Choroid plexus epithelial cell (primary cell): ENCODE data around the gene TTYH1.
"Not testable (repeated sequence)": the region's sequence is repeated elsewhere in the genome, so short reads cannot be mapped to it uniquely, and the experiment has no call there.

Experiments used
- DNase-seq: peaks from one replicate; pipeline ENCODE4 v3.0.0-alpha.2; 2010; ENCODE audit warnings: low read depth
- H3K4me3 ChIP-seq: 2 replicates; pipeline ENCODE4 v1.5.1; 2011; ENCODE audit warnings: low read depth, mild to moderate bottlenecking, control low read depth, low read length, moderate library complexity
- TF ChIP-seq, protein P1 (sequence below): conservative IDR thresholded peaks from 2 replicates; pipeline ENCODE4 v1.5.1; 2011; ENCODE audit warnings: low read depth, mild to moderate bottlenecking, control low read depth, inconsistent platforms, low read length, moderate library complexity

Gene TTYH1

DNA sequence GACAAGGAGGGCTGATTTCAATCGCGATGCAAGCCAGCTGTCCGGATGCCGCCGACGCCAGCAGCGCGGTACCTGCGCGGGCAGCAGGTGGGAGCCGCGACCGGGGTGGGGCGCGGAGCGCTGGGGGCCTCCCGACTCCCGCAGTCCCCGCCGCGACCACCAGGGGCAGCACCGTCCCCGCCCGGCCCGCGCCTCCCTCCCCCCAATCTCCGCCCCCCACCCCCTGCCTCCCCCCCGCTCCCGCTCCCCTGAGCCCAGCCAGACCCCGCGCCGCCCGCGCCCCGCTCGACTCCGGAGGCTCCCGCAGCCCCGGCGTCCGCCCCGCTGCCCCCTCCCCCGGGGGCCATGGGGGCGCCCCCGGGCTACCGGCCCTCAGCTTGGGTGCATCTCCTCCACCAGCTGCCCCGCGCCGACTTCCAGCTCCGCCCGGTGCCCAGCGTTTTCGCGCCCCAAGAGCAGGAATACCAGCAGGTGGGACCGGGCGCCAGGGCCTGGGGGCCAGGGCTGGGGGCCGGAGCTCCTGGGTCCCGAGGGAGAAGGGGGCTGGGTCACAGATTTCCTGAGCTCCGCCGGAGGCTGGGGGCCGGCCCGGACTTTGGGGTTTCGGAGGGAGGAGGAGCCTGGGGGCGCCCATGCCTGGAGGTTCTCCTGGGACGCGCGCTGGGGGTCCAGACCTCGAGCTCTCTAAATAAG lies at the start of gene TTYH1:
Gene TTYH1, plus strand, starts transcription at position 257 of the 693 bp plus-strand sequence. Its CDS starts 89 bp downstream, at position 346.
- TF ChIP-seq, protein P1, sequence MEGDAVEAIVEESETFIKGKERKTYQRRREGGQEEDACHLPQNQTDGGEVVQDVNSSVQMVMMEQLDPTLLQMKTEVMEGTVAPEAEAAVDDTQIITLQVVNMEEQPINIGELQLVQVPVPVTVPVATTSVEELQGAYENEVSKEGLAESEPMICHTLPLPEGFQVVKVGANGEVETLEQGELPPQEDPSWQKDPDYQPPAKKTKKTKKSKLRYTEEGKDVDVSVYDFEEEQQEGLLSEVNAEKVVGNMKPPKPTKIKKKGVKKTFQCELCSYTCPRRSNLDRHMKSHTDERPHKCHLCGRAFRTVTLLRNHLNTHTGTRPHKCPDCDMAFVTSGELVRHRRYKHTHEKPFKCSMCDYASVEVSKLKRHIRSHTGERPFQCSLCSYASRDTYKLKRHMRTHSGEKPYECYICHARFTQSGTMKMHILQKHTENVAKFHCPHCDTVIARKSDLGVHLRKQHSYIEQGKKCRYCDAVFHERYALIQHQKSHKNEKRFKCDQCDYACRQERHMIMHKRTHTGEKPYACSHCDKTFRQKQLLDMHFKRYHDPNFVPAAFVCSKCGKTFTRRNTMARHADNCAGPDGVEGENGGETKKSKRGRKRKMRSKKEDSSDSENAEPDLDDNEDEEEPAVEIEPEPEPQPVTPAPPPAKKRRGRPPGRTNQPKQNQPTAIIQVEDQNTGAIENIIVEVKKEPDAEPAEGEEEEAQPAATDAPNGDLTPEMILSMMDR: peak; percentile 9
- no peak for DNase-seq
- no peak within 1 kb of the TSS for H3K4me3 ChIP-seq

DNA sequence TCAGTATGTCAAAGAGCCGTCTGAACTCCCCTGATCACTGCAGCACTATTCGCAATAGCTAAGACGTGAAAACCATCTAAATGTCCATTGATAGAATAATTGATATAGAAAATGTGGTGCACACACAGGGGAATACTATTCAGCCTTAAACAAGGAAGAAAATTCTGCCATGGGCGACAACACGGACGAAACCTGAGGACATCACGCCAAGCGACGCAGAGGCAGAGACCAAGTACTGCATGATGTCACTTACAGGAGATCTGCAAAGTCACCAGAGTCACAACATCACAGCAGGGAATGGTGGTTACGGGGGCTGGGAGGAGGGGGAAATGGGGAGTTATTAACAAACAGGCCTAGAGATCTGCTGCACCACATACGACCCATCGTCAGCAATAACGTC lies 49.5 kb upstream of the TTYH1 start:
- H3K4me3 ChIP-seq, DNase-seq: not testable (repeated sequence)

DNA sequence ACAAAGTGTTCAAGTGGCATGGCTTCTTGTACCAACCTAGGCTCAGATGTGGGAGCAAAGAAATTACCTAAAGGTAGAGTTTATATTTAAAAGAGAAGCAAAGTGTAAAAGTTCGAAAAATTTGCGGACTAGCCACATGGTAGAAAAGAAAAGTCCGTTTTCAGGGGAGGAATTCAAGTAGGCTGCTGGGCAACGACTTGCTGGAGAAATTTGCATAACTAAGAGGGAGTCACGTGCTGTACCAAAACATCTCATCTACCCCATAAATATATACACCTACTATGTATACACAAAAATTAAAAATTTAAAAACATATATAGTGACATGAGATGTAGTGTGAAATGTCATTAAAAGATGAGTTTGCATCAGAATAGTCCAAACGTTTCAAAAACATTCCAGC lies 48.5 kb upstream of the TTYH1 start:
- TF ChIP-seq, protein P1: no peak
- no peak overlapping the region for H3K4me3 ChIP-seq
- no peak for DNase-seq

DNA sequence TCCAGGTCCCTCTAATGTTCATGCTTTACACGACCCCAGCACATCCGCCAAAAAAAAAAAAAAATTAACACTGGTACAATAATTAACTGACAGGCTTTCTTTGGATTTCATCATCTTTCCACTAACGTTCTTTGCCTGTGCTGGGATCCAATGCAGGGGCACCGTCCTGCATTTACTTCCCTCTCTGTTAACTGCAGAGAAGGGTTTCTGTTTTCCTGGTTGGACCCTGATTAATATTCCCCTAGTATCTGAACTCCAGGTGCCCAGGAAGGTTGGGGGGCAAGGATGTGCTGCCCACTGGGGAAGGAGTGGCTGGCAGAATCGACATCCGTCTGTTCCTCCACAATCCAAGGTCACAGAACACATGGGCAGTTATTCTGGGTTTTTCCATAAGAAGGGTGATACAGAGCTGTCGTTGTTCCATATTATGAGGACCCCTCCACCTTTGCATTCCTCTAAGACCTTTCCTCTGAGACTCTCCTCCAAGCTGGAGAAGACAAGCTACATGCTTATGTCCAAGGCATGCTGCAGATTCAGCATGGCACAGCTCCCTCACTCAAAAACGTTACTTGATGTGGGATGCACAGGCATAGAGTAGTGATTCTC lies 46.1 kb upstream of the TTYH1 start:
- H3K4me3 ChIP-seq: no peak overlapping the region
- no peak for DNase-seq
- TF ChIP-seq, protein P1: no peak

DNA sequence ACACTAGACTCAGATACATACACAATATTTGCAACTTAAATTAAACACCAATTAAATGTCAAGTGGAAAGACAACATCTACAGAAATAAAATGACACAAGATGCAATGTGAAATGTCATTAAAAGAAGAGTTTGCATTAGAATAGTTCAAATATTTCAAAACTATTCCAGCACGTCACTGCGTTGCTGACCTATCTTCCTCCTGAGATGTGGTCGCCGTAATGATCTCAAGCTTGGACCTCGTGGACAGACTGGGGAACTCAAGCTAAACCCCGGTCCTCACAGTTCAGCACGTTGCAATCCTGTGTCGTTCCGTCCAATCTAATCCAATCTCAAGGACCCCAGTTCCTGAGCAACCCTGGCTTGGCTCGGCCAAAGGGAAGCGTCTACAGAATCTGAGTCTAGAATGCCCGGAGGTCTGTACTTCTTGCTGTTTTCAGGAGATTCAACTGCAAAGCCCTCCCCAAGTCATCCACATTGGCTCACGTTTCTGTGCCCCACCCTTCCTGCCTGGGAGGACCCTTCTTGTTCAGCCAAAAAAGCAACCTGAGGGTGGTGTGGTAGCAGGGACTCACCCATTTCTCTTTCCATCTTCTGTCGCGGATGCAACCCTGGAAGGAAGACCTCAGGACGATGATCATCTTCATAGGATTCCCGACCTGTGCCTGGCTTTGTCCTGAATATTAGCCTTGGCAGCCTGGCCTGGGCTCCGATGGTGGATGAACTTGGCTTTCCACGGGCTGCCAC lies 45.4 kb upstream of the TTYH1 start:
- DNase-seq, H3K4me3 ChIP-seq: not testable (repeated sequence)

DNA sequence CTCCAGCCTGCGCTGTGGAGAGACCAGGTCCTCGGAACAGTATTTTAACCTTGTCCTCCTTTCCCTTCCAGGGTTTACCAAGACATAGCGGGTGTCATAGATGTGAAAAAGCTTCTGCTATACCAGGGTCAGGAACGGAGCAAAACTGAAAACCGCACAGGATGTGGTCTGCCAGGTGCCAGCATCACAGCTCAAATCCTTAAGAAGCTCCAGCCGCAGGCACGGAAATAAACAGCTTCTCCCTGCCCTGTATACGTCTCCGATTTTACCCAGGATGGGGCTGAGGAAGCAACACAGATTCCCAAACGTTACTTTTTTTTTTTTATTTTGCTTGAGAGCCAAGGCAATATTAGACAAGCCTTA lies 44.8 kb upstream of the TTYH1 start:
- H3K4me3 ChIP-seq, DNase-seq: not testable (repeated sequence)

DNA sequence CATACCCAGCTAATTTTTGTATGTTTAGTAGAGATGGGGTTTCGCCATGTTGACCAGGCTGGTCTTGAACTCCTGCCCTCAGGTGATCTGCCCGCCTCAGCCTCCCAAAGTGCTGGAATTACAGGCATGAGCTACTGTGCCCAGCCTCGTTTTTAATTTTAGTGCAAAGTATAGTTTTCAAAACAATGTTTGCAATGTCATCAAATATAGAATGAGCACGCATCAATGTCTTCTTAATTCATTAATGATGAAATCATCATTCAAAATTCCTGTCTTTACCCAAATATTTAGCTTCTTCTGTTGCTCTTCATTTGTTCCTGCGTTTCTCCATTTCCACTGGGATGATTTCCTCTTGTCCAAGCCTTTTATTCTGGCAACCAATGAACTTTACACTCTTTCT lies 43.8 kb upstream of the TTYH1 start:
- H3K4me3 ChIP-seq, DNase-seq: not testable (repeated sequence)

DNA sequence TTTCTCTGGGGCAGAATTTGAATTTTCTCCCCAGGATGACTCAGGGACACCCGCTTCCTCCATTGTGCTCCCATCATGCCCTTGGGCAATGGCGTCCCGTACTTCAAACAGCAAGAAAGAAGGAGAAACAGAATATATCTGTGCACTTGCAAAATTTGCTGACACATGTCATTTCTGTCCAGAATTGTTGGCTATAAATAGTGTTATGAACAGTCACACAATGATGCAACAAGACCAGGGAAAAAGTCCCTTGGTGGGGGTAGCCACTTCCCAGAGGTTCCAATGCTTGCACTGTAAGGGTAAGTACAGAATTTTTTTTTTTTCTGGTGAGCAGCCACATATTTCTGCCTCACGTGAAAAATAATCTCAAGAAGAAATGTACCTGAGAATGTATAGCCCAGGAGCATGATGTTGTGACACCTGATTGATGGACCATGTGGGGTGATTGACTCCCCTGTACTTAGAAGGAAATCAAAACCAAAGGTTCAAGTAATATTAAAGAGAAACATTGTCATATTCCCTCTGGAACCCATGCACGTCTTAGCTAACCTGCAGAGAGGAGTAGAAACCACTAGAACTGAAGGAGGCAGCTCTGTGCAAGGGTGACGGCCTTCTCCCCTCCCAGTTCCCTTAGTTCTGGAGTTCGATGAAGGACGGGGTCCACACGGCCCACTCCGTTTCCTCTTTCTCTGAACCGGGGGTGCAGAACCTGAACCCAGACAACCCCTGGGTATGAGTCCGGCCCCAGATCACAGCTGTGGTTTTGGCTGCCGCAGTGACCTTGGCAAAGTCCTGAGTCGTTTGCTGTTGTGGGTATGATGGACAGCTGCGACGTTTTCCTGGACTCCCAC lies 41.3 kb upstream of the TTYH1 start:
- DNase-seq: no peak
- TF ChIP-seq, protein P1: no peak
- H3K4me3 ChIP-seq: no peak overlapping the region

DNA sequence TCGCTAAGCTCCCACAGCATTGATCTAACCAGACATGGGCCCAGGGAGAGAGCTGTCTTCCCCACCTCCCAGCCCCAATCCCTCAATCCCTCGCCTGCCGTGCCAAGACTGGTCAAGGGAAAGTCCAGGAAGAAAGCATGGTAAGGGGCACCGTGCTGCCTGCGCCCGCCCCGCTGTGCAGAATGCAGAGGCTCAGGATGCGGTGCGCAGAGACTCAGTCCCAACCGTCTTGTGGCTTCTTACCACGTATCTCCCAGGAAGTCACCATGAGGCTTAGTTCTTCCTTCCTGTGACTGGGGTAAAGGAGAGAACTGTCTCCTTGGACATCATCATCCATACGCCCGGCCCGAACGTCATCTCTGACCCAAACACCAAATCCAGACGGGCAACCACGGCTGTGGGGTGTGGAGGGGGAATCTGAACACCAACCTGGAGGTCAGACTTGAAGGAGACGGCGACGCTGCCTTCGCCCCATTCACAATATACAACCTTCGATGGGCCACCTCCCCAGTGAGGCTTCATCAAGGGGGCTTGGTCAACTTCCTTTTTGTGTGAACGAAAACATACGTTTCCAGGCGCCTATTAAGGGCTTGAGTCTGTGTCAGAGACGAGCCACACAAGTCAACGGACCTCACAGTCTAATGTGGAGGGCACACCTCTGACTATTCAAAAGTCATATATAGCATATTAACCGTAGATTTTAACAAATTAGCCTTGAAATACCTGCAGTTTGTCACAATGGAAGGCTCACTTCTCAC lies 39.9 kb upstream of the TTYH1 start:
- not testable (repeated sequence) for H3K4me3 ChIP-seq, DNase-seq
